GM12874 (cell line): Measurements from ENCODE around the gene DAAM1.

Experiments
- TF ChIP-seq, protein P1 (sequence below): IDR thresholded peaks from 2 replicates; pipeline ENCODE4 v1.5.1; 2011; ENCODE audit warnings: low read depth, mild to moderate bottlenecking, control low read depth, low read length, moderate library complexity; ENCODE audit not compliant: insufficient read depth

The DAAM1 gene

DNA sequence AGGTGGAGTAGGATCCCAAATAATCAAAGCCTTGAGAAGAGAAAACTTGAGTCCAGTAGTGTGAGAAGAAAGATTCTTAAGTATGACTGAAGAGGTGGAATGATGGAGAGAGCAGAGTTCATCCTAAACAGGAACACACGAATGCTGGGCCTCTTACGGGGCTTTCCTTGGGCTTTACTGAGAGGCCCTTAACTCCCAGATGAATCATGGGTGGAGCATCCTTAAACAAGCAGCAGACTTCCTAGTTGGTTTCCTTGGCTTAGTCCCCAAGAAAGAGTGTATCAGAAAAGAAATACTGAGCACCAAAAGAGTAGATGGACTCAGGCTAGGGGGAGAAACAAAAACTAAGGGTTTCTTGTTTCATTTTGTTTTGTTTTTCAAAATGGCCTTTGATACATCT, 144.3 kb downstream of the DAAM1 start:
- TF ChIP-seq, protein P1, sequence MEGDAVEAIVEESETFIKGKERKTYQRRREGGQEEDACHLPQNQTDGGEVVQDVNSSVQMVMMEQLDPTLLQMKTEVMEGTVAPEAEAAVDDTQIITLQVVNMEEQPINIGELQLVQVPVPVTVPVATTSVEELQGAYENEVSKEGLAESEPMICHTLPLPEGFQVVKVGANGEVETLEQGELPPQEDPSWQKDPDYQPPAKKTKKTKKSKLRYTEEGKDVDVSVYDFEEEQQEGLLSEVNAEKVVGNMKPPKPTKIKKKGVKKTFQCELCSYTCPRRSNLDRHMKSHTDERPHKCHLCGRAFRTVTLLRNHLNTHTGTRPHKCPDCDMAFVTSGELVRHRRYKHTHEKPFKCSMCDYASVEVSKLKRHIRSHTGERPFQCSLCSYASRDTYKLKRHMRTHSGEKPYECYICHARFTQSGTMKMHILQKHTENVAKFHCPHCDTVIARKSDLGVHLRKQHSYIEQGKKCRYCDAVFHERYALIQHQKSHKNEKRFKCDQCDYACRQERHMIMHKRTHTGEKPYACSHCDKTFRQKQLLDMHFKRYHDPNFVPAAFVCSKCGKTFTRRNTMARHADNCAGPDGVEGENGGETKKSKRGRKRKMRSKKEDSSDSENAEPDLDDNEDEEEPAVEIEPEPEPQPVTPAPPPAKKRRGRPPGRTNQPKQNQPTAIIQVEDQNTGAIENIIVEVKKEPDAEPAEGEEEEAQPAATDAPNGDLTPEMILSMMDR = no peak

DNA sequence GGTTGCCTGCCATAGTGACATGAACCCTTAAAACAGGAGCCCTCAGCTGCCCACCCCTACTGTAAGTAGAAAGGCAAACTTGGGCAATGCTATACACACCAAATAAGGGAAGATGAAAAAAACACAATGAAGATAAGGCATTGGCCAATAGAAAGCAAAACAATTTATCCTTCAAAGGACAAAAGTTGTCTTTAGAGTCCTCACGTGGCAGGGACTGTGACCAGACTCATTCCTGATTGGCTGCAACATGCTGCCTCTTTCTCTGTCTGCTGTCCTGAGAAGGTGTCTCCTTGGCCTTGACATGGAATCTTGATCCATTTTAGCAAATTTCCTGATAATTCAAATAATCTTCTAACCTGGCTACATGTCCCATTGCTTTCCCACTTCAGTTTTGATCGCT, 144.8 kb downstream of the DAAM1 start:
- TF ChIP-seq, protein P1 = no peak

DNA sequence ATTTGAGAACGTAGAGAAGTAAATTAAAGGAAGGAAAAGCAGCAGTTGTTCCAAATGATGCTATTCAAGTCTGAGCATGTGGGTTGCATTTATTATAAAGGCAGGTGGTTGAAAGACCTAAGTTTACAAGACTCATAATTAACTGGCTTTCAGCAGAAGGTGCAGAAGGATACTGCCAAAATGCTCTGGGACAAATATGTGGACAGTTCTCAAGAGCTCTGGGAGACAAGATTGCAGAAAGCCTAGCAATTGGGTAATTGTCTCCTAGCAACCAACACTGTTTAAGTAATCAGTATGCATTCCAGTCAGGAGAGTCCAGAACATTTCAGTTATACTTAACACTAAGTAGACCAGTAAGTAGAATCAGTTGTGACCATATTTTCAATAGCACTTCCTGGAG, 145.2 kb downstream of the DAAM1 start:
- TF ChIP-seq, protein P1 = no peak

DNA sequence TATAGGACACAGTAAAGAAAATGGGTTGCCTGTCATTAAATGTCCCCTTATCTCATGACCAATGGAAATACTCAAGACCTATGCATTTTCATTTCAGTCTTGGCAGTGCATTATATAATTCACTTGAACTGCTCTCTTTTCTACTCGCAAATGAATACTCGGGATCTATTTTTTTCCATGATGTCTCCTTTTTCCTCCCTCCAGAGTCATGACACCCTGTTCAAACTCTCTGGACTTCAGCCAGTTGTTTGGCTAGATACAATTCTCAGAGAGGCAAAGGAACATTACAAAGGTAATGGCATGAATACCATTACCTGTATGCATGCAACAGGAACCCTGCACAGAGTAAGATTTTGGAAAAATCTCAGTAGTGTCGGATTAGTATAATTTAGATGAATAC, 145.8 kb downstream of the DAAM1 start:
- TF ChIP-seq, protein P1 = no peak

DNA sequence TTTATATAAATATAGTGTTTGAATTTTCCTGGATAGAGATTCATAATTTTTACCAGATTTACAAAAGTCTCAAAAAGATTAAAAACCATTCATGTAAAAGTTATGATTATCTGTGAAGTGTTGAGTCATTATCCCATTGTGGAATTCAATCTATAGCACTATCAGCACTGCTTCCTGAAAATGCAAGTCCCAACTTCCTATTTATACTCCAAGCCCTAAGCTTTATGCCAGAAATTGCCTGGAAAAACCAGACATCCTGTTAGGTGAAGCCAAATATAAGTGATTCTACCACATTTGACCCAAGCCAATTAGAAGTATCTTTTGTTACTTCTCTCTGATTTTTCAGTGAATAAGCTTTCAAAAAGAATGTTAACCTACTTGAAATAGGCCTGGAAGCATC, 147.6 kb downstream of the DAAM1 start:
- TF ChIP-seq, protein P1 = no peak

DNA sequence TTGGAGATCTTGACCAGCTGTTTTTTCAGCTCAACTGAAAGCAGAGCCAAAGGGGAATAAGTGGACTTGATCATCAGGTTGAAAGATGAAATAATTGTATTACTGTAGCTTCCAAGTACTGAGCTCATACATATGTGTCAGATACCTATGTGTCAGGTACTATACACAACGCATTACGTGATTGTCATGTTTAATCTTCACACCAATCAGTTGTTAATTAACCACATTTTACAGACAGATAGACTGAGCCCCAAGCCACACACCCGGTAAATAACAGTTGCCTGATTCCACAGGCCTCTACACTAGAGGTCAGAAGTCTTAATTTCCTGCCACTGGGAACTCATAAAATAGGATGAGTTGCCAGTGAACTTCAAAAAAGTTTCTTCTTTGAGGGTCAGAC, 148.2 kb downstream of the DAAM1 start:
- TF ChIP-seq, protein P1 = no peak

DNA sequence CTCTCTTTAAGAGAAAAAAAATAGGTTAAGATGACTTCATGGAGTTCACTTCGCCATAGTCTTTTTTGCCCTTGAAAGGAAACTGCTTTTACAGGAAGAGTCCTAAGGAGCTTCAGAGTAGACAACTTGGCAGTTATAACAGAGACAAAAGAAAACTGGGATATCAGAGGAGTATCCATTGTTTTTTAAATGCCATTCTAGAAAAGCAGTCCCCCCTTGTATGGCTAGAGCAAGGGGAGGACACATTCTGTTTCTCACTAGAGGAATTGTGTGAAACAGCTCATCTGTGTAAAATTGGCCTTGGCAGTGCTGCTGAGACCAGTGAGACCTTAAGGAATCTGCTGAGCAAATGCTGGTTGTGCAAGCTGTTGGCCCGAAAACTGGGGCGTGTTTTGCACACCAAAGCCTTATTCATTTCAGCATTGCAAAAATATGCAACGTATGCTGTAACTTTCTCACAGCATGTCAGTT, 148.7 kb downstream of the DAAM1 start:
- TF ChIP-seq, protein P1 = no peak

DNA sequence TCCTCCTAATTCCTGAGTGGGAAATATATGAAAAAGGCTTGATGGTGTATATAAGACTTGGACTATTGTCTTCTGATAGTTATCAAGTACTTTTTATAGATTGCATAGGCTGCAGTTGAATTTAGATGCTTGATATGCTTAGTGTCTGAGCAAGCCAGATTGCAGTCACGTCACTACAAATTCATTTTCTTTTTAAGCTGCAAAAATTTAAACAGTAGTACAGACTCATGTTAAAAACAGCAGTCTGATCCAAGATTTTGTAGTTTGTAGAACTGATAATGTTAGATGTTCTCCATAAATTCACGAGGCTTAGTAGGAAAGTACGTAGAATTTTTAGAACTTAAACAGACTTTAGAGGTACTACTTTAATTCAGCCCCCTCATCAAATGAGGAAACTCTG, 150.3 kb downstream of the DAAM1 start:
- TF ChIP-seq, protein P1 = no peak
